ENCODE data around the gene ABCA4. TPM values are rescaled to one million over a fixed set of nuclear protein-coding genes. Genes with fewer than 3 reads are reported as not detected.

ABCA4 gene
- polyA plus RNA-seq, 1 experiment = 0.25 TPM

DNA sequence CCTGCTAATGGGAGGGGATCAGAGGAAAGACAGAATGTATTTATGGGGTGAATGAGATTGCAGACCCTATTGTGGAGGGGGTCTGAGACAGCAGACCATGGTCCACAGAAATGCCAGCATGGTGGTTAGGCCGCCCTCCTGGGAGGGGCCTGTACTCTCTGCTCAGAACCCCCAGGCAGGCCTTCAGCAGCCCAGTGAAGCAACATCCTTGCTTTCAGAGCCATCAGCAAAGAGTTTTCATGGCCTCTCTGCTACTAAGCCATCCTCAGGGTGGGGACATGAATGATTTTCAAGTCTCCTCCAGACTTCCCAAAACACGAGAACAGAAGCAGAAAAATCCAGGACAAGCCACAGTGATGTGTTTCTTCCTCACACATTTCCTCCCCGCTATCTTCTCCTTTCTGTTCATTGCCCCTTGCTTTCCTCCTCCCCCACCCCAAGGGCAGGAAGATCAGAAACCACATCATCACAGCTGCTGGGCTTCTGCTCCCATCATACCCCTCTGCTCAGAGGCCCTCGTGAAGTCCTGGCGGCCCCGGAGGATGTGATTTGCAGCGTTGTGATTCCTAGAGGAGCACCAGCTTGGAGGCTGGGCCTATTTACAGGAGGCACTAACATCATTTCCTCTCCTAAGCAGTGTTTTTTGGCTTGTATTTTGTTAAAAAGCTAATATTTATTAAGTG, 48.0 kb downstream of the ABCA4 start:
- ChIA-PET CTCF (interaction anchor here (0.6 to 3.4 kb wide), 3 partner anchors 9 to 891 kb away, joined by 3 to 13 read pairs (median 5); no protein-coding TSS in a partner anchor), POLR2A (no interaction called here)
- H3K4me3 ChIP-seq (ENCODE audit: low read depth, low read length) = no peak overlapping the region
- no peak for DNase-seq (ENCODE audit: low read depth)
- no peaks in the 10 kb centered on the region for H3K36me3 ChIP-seq (ENCODE audit: control insufficient read depth, insufficient read depth, low read length)
- TF ChIP-seq, protein P1, sequence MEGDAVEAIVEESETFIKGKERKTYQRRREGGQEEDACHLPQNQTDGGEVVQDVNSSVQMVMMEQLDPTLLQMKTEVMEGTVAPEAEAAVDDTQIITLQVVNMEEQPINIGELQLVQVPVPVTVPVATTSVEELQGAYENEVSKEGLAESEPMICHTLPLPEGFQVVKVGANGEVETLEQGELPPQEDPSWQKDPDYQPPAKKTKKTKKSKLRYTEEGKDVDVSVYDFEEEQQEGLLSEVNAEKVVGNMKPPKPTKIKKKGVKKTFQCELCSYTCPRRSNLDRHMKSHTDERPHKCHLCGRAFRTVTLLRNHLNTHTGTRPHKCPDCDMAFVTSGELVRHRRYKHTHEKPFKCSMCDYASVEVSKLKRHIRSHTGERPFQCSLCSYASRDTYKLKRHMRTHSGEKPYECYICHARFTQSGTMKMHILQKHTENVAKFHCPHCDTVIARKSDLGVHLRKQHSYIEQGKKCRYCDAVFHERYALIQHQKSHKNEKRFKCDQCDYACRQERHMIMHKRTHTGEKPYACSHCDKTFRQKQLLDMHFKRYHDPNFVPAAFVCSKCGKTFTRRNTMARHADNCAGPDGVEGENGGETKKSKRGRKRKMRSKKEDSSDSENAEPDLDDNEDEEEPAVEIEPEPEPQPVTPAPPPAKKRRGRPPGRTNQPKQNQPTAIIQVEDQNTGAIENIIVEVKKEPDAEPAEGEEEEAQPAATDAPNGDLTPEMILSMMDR (IDR thresholded peaks at IDR 0.05; ENCODE audit: insufficient read depth, low read depth, low read length) = no peak
- no peaks in the 10 kb centered on the region; the same call in 1 of the 2 replicates for H3K27me3 ChIP-seq (ENCODE audit: control insufficient read depth, insufficient read depth, low read length)

GRCh38 chr1:94071976-94072375, 49.0 kb downstream of the ABCA4 start:
- Histone ChIP-seq H3K27me3 (ENCODE audit: control insufficient read depth, insufficient read depth, low read length) (no peaks in the 10 kb centered on the region; the same call in 1 of the 2 replicates), H3K36me3 (ENCODE audit: control insufficient read depth, insufficient read depth, low read length) (no peaks in the 10 kb centered on the region), H3K4me3 (ENCODE audit: low read depth, low read length) (no peak overlapping the region)
- ChIA-PET CTCF (interaction anchor here (0.6 to 3.4 kb wide), 4 partner anchors 9 to 890 kb away, joined by 3 to 13 read pairs (median 3); no protein-coding TSS in a partner anchor), POLR2A (no interaction called here)
- no peak for DNase-seq (ENCODE audit: low read depth)
- TF ChIP-seq, protein P1 (IDR thresholded peaks at IDR 0.05; ENCODE audit: insufficient read depth, low read depth, low read length) = no peak

DNA sequence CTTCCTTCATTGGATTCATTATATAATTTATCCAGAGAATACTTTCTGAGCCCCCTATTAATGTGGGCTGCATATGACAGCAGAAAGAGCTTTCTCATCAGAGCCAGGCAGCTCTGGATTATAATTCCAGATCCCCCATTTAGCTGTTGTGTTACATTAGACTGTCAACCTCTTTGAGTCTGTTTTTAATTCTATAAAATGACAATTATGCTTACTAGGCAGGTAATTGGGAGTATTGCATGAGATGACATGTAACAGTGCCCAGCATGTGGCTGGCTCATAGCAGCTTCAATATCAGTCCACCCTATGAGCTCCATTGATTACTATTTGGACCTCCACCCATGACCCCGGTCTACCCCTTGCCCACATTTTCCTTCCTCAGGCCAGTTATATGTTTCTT, 49.6 kb downstream of the ABCA4 start:
- no peaks in the 10 kb centered on the region for H3K36me3 ChIP-seq (ENCODE audit: control insufficient read depth, insufficient read depth, low read length)
- POLR2A ChIA-PET = no interaction called here
- CTCF ChIA-PET = interaction anchor here (0.8 to 3.4 kb wide), 5 partner anchors 9 to 264 kb away, joined by 3 to 13 read pairs (median 3); no protein-coding TSS in a partner anchor

GRCh38 chr1:94070865-94071264, 50.1 kb downstream of the ABCA4 start:
- ChIA-PET CTCF (interaction anchor here (0.6 to 3.4 kb wide), 7 partner anchors 8 to 265 kb away, joined by 3 to 13 read pairs (median 3); no protein-coding TSS in a partner anchor), POLR2A (no interaction called here)

More for the DNA sequence above, 49.6 kb downstream of the ABCA4 start:
- TF ChIP-seq, protein P1 (IDR thresholded peaks at IDR 0.05; ENCODE audit: insufficient read depth, low read depth, low read length) = no peak
- H3K27me3 ChIP-seq (ENCODE audit: control insufficient read depth, insufficient read depth, low read length) = no peaks in the 10 kb centered on the region; the same call in 1 of the 2 replicates
- DNase-seq (ENCODE audit: low read depth) = no peak
- no peak overlapping the region for H3K4me3 ChIP-seq (ENCODE audit: low read depth, low read length)

DNA sequence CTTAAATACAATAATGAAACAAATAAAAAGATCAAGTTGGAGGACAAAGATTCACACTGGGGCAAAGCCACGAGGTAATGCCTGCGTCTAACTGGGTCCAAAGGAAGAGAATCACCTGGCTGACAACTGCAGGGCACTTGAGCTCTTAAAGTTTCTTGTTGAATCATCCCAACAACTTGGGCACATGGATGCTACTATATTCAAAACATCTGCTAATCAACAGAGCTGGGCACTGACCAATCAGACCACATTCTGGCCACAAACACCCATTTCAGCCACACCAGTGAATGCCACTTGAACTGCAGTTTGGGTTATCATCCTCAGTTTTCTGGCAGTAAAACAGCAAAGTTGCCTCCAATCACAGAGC, 51.0 kb downstream of the ABCA4 start:
- POLR2A ChIA-PET = no interaction called here
- TF ChIP-seq, protein P1 (IDR thresholded peaks at IDR 0.05; ENCODE audit: insufficient read depth, low read depth, low read length) = no peak
- CTCF ChIA-PET = interaction anchor here (0.6 to 1.2 kb wide), 5 partner anchors 8 to 265 kb away, joined by 3 to 5 read pairs (median 3); no protein-coding TSS in a partner anchor
- no peaks in the 10 kb centered on the region for H3K36me3 ChIP-seq (ENCODE audit: control insufficient read depth, insufficient read depth, low read length)
- H3K4me3 ChIP-seq (ENCODE audit: low read depth, low read length) = no peak overlapping the region
- DNase-seq (ENCODE audit: low read depth) = no peak
- no peaks in the 10 kb centered on the region for H3K27me3 ChIP-seq (ENCODE audit: control insufficient read depth, insufficient read depth, low read length)

More at GRCh38 chr1:94070865-94071264, 50.1 kb downstream of the ABCA4 start:
- Histone ChIP-seq H3K27me3 (ENCODE audit: control insufficient read depth, insufficient read depth, low read length) (no peaks in the 10 kb centered on the region; the same call in 1 of the 2 replicates), H3K36me3 (ENCODE audit: control insufficient read depth, insufficient read depth, low read length) (no peaks in the 10 kb centered on the region), H3K4me3 (ENCODE audit: low read depth, low read length) (no peak overlapping the region)
- TF ChIP-seq, protein P1 (IDR thresholded peaks at IDR 0.05; ENCODE audit: insufficient read depth, low read depth, low read length) = no peak
- DNase-seq (ENCODE audit: low read depth) = no peak
